ENCODE results near the gene PHC1.
A peak's percentile ranks its signal among the peaks of the same experiment; 100 is the strongest.
"Not testable (repeated sequence)": the region's sequence is repeated elsewhere in the genome, so short reads cannot be mapped to it uniquely, and the experiment has no call there.

Gene PHC1

GRCh38 chr12:8911606-8912268, 2.6 kb upstream of the PHC1 start:
- DNase-seq, result no peak

DNA sequence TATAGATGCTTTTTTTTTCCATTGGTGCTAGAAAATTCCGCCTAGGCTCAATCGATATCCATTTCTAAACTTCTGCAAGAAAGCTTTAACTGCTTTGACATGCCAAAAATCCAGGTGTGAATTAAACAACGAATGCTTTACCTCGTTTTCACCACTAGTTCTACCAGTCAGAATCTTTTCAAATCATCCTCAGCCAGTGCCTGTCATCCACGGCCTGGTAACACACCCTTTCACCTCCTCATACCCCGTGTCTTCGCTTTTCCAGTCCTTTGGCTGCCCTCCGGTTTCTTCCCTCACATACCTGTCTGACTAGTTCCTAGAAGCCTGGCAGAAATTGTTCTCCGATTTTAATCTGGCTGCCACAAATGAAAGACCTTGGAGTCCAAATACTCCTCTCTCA, 1.4 kb upstream of the PHC1 start:
- peak; percentile 15 for DNase-seq

- DNase-seq, result no peak
Measured at GRCh38 chr12:8913702-8914032, 642 bp upstream of the PHC1 start.

- peak; percentile 73 for DNase-seq
Measured at GRCh38 chr12:8914716-8915526, 612 bp downstream of the PHC1 start.

- no peak for DNase-seq
Measured at GRCh38 chr12:8916154-8916553, 1.8 kb downstream of the PHC1 start.

DNA sequence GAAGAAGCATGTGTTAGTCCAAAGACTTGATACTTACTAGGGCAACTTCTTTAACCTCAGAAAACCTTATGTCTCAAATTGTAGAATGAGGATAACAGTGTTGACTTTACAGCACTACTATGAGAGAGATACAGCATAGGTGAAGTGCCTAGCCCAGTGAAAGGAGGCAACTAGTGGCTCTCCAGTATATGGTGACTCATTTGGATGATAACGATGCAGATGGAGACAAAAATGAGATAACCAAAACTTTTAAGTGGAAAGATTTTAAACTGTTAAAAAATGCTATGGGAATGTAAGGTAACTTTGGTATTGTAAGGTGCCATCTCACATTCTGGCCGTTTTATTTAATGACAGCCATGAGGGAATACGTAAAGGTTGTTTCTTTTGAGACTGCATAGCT, 2.7 kb downstream of the PHC1 start:
- no peak for DNase-seq

GRCh38 chr12:8917751-8918150, 3.4 kb downstream of the PHC1 start:
- no peak for DNase-seq

DNA sequence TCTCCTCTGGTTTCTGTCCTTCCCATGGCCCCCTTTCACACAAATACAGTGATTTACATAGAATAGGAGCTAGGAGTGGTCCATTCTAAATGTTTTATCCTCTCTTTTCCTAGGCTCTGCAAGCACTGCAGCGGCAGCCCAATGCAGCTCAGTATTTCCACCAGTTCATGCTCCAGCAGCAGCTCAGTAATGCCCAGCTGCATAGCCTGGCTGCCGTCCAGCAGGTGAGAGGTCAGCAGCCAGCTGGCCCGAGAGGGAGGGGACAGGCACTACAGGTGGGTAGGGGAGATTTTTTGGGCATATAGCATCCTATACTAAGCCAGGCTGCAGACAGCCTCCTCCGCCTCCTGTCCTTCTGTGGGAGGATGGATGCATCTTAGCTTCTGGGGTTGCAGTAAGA, 5.3 kb downstream of the PHC1 start:
- not testable (repeated sequence) for DNase-seq

- DNase-seq, result peak; percentile 13
Measured at GRCh38 chr12:8922544-8922943, 8.2 kb downstream of the PHC1 start.

DNA sequence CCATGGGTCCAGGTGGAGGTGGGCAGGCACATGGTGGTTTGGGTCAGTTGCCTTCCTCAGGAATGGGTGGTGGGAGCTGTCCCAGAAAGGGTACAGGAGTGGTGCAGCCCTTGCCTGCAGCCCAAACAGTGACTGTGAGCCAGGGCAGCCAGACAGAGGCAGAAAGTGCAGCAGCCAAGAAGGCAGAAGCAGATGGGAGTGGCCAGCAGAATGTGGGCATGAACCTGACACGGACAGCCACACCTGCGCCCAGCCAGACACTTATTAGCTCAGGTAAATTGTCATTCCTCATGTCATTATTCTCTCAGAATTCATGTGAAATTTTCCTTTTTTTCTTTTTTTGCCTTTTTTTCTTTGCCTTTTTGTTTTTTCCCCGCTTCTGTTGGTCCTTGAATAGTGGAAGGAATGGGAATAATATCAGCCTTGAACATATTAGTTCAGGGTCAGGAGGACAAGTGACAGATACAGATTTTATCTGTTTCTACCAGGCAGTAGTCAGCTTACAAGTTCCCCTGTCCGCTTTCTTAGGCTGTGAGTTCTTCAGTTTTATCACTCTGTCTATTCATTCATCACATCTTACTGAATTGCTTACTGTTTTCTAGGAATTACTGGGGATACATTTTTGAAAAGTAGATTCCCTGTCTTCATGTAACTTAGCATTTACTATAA, 16.5 kb downstream of the PHC1 start:
- not testable (repeated sequence) for DNase-seq

DNA sequence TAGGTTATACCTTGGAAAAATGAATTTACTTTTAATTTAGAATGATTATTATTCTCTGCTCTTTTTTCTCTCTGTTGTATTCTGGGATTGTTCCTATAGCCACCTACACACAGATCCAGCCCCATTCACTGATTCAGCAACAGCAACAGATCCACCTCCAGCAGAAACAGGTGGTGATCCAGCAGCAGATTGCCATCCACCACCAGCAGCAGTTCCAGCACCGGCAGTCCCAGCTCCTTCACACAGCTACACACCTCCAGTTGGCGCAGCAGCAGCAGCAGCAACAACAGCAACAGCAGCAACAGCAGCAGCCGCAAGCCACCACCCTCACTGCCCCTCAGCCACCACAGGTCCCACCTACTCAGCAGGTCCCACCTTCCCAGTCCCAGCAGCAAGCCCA, 18.2 kb downstream of the PHC1 start:
- DNase-seq, result not testable (repeated sequence)

GRCh38 chr12:8934080-8934479, 19.8 kb downstream of the PHC1 start:
- not testable (repeated sequence) for DNase-seq

DNA sequence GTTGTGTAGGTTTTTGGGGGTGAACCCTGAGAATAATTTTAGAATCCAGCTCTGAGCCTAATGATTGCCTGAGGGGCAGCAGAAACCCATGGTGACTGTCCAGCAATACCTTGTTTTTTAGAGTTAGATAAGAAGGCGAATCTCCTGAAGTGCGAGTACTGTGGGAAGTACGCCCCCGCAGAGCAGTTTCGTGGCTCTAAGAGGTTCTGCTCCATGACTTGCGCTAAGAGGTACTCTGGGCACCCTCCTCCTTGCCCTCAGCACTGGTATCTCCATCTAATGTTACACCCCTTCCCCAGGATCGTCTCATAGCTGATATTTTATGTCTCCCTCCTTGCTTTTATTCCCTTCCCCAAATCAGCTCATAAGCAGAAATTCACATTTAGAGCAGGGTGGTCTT, 22.4 kb downstream of the PHC1 start:
- DNase-seq, result no peak

- DNase-seq, result not testable (repeated sequence)
Measured at GRCh38 chr12:8937842-8938442, 23.6 kb downstream of the PHC1 start.

GRCh38 chr12:8941691-8942478, 27.6 kb downstream of the PHC1 start:
- DNase-seq, result no peak

DNA sequence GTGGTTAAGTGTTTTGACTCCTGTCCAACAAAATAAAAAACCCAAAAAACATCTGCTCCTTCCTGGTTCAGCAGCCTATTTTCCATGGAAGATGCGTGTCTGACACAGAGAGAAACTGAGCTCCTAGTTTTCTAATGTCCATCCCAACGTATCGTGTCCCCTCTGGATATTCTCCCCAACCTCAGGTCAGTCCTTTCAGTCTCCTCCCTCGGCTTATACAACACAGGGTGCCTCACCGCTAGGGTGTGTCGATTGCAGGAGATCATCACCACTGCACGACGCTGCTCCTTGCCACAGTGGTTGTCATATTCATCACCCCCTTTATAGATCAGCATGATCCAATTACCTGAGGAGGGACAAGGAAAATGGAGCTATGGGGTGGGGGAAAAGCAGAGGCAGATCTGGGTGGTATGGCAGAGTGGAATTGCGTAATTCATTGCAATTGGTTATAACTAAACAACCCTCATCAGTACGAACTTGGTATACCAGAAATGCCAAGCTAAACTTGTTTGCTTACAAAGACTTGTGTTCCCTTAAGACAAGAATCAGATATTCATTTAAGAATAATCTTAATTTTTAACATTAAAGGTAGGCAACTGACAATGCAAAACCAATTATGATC, 29.4 kb downstream of the PHC1 start:
- DNase-seq, result no peak

DNA sequence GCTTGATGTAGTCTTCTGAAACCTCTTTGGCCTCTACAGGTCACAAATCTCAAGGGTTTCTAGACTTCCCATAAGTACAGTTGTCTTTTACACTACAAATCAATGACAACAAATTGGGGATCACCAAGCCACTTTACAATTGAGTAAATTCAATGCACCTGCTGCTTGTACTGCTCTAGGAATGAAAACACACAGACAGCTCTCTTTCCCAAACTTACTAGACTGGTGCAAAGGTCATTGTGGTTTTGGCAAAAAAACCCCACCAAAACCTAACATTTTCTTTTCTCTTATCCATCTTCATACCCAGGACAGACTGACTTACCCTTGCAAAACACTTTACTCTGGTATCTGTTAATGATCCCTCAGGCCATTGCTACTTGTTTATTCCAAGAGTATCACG, 32.4 kb downstream of the PHC1 start:
- DNase-seq, result no peak

- DNase-seq, result no peak
Measured at GRCh38 chr12:8947737-8948136, 33.4 kb downstream of the PHC1 start.

GRCh38 chr12:8948701-8949341, 34.5 kb downstream of the PHC1 start:
- no peak for DNase-seq

DNA sequence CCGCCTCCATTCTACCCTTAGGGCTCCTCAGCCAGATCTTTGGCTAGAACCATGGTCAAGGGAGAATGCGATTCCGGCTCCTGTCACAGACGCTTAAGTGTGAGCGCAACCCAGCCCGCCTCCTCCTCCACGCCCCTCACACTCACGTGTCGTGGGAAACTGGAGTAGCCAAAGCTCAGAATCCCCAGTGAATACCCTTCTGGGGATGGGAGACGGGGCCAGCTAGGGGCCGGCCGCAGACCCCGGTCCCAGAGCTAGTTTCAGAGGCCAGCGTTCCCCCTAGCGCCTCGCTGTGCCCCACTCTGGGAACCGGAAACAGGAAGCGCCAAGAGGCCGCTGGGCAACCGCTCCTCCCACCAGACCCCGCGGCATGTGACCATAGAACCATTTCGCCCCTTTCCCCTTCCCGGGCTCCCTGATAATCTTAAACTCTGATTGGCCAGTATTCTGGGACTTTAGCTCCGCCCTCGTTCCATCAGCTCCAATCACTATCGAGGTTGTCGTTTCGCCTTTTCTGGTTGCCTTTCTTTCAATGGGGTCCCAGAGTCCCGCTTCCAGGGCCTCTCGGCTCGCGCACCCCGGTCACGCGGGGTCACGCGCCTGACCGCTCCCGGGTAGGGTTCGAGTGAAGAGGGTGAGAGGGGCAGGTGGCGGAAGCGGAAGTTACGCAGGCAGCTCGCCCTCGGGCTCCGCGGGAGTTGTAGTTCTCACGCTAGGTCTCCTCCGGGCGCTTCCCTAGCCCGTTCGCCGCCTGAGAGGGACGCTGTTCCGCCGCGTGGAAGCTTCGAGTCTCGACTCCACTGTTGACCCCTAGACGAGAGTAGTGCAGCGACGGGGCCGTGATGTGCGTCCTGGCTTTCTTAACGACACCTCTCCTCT, 35.3 kb downstream of the PHC1 start, which contains the start of gene M6PR:
Gene M6PR (minus strand): TSS at position 304 of the 879 bp plus-strand sequence. CDS start 3,241 bp downstream, outside the sequence.
- peak; percentile 92 for DNase-seq

GRCh38 chr12:8950221-8950527, 35.9 kb downstream of the PHC1 start:
- no peak for DNase-seq

All from CD4-positive, alpha-beta T cell treated with Interleukin-6 for 4 hours (primary cell).